ENCODE data around the gene IHH. TPM values are rescaled to one million over a fixed set of nuclear protein-coding genes. Genes with fewer than 3 reads are reported as not detected.

IHH gene
- total RNA-seq, 2 experiments from 2014 or later: not detected

GRCh38 chr2:219082332-219082958 lies 21.7 kb upstream of the IHH start:
- Mint-ChIP-seq H3K9me3 (no peaks in the 10 kb centered on the region), H3K4me3 (no peak overlapping the region), H3K4me1 (peaks cover 7% of the 10 kb centered on the region), H3K27ac (no peak overlapping the region), H3K27me3 (no peaks in the 10 kb centered on the region), H3K36me3 (peaks cover 5% of the 10 kb centered on the region)
- DNase-seq: no peak

GRCh38 chr2:219081701-219082331 lies 21.1 kb upstream of the IHH start:
- Mint-ChIP-seq H3K9me3 (no peaks in the 10 kb centered on the region), H3K4me1 (peaks cover 1% of the 10 kb centered on the region)

GRCh38 chr2:219081096-219081495 lies 20.4 kb upstream of the IHH start:
- Mint-ChIP-seq H3K4me1 (no peaks in the 10 kb centered on the region), H3K4me3 (no peak overlapping the region), H3K9me3 (no peaks in the 10 kb centered on the region), H3K36me3 (peaks cover 1% of the 10 kb centered on the region), H3K27ac (no peak overlapping the region), H3K27me3 (no peaks in the 10 kb centered on the region)
- DNase-seq: no peak

More at GRCh38 chr2:219081701-219082331, 21.1 kb upstream of the IHH start:
- H3K27me3 Mint-ChIP-seq: no peaks in the 10 kb centered on the region
- no peak overlapping the region for H3K27ac Mint-ChIP-seq
- DNase-seq: no peak
- peaks cover 2% of the 10 kb centered on the region for H3K36me3 Mint-ChIP-seq
- H3K4me3 Mint-ChIP-seq: no peak overlapping the region

DNA sequence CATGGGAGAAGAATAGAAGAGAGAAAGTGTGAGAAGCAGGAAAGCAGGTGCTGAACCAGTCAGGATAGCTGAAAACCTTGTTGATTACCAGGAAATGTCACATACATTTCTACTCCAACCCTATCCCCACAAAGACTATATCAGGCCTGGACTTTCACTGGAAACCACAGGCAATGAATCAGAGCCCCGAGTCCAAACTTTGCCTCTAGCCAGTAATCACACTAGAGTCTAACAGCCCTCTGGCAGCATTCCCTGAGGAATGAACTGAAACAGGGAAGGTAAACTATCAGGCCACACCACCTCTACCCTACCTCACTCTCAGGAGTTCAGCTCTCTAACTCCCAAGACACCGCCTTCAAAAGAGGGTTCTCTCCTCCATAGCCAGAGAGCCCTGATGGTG lies 18.7 kb upstream of the IHH start:
- H3K4me1 Mint-ChIP-seq: no peaks in the 10 kb centered on the region
- no peak for DNase-seq
- H3K36me3 Mint-ChIP-seq: peaks cover 6% of the 10 kb centered on the region
- H3K27ac Mint-ChIP-seq: no peak overlapping the region
- no peak overlapping the region for H3K4me3 Mint-ChIP-seq
- H3K9me3 Mint-ChIP-seq: no peaks in the 10 kb centered on the region
- no peaks in the 10 kb centered on the region for H3K27me3 Mint-ChIP-seq

DNA sequence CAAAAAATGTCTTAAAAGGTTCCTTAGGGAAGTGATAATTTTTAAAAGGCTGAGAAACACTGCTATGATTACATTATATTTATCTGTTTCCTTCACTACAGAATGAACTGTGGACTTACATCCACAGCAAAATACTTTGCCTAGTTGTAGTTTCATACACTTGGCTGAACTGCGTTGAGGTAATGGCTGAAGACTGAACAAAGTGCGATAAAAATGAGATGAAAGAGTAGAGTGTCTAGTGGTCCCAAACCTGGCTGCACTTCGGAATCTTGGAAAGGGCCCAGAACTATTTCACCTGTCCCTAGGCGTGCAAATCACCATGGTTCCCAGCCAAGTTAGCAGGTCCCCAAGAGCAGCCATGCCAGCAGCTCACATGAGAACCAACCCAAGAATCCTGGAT lies 18.2 kb upstream of the IHH start:
- Mint-ChIP-seq H3K27ac (no peak overlapping the region), H3K4me3 (no peak overlapping the region), H3K27me3 (no peaks in the 10 kb centered on the region), H3K4me1 (no peaks in the 10 kb centered on the region), H3K36me3 (peaks cover 6% of the 10 kb centered on the region), H3K9me3 (no peaks in the 10 kb centered on the region)
- DNase-seq: no peak

GRCh38 chr2:219078126-219078525 lies 17.4 kb upstream of the IHH start:
- no peaks in the 10 kb centered on the region for H3K9me3 Mint-ChIP-seq
- no peak for DNase-seq
- H3K36me3 Mint-ChIP-seq: peaks cover 6% of the 10 kb centered on the region
- H3K27me3 Mint-ChIP-seq: no peaks in the 10 kb centered on the region
- H3K4me1 Mint-ChIP-seq: no peaks in the 10 kb centered on the region
- no peak overlapping the region for H3K27ac Mint-ChIP-seq
- H3K4me3 Mint-ChIP-seq: no peak overlapping the region

DNA sequence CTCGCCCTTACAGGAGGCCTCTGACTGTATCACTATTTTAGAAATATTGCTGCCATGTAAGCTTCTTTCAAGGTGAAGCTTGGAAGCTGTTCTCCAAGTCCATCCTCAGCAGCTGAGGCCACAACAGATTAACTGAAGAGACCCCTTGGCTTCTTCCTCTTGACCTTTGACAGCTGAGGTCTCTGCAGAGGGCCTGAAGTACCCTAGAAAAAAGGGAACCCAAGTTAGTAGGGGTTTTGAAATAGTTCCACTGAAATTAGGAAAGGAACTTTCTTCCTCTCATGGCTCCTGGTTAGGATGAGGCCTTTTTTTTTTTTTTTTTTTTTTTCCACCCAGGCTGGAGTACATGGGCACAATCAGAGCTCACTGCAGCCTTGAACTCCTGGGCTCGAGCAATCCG lies 15.5 kb upstream of the IHH start:
- Mint-ChIP-seq H3K27ac (no peak overlapping the region), H3K4me1 (no peaks in the 10 kb centered on the region), H3K4me3 (no peak overlapping the region), H3K36me3 (peaks cover 6% of the 10 kb centered on the region), H3K27me3 (no peaks in the 10 kb centered on the region), H3K9me3 (no peaks in the 10 kb centered on the region)
- no peak for DNase-seq

GRCh38 chr2:219073413-219074129 lies 12.8 kb upstream of the IHH start:
- no peak overlapping the region for H3K4me3 Mint-ChIP-seq
- DNase-seq: no peak

DNA sequence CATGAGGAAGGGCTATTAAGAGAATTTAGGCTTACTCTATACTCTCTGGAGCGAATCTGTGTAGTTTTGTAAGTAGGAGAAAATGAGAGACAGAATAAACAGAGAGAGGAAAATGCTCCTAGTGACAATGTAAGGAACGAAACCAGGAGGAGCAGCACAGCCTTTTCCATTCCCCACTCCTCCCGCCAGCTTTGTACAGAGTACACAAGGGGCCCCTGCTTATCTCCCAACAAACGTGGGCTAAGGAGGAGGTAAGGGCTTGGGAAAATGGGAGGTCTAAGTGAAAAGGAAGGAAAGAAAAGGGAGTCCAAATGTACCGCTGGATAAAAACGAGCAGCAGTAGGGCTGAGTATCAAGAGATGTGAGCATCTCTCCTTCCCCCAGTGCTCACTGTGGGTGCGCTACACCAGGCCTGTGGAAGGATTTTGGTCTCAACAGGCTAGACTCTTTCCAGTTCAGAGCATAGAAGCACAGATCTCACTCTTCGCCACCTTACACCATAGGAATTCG lies 12.1 kb upstream of the IHH start:
- H3K9me3 Mint-ChIP-seq: no peaks in the 10 kb centered on the region
- H3K4me1 Mint-ChIP-seq: no peaks in the 10 kb centered on the region
- DNase-seq: no peak
- peaks cover 6% of the 10 kb centered on the region for H3K36me3 Mint-ChIP-seq
- H3K4me3 Mint-ChIP-seq: no peak overlapping the region
- H3K27ac Mint-ChIP-seq: no peak overlapping the region
- H3K27me3 Mint-ChIP-seq: no peaks in the 10 kb centered on the region

More at GRCh38 chr2:219073413-219074129, 12.8 kb upstream of the IHH start:
- Mint-ChIP-seq H3K36me3 (peaks cover 6% of the 10 kb centered on the region), H3K4me1 (no peaks in the 10 kb centered on the region), H3K9me3 (no peaks in the 10 kb centered on the region), H3K27me3 (no peaks in the 10 kb centered on the region), H3K27ac (no peak overlapping the region)

GRCh38 chr2:219071131-219071816 lies 10.6 kb upstream of the IHH start:
- Mint-ChIP-seq H3K4me1 (no peaks in the 10 kb centered on the region), H3K36me3 (peaks cover 6% of the 10 kb centered on the region), H3K9me3 (no peaks in the 10 kb centered on the region), H3K27me3 (no peaks in the 10 kb centered on the region), H3K4me3 (no peak overlapping the region), H3K27ac (no peak overlapping the region)
- no peak for DNase-seq

- Mint-ChIP-seq H3K27ac (no peak overlapping the region), H3K4me3 (no peak overlapping the region), H3K9me3 (no peaks in the 10 kb centered on the region), H3K4me1 (no peaks in the 10 kb centered on the region), H3K36me3 (no peaks in the 10 kb centered on the region), H3K27me3 (peaks cover 26% of the 10 kb centered on the region)
- DNase-seq: no peak
These were observed 4.8 kb upstream of the IHH start for GRCh38 chr2:219065484-219065883.

DNA sequence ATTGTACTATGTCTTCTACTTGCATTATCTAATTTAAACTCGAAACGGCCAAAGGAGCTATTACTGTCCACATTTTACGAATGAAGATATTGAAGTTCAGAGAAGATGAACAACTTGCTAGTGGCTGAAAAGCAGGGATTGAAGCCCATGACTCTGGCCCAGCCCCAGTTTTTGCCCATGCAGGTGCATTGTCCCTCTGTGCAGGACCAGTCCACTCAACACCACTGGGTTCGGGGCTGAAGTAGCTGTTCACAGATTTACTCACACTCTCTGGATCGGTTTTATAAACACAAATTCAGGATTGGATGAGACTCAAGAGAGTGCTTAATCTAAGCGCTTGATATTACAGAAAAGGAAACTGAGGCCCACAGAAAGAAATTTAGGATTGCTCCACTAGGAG lies 1.4 kb upstream of the IHH start:
- Mint-ChIP-seq H3K27ac (no peak overlapping the region), H3K4me1 (peaks cover 14% of the 10 kb centered on the region), H3K4me3 (no peak overlapping the region), H3K27me3 (peaks cover 59% of the 10 kb centered on the region), H3K9me3 (no peaks in the 10 kb centered on the region), H3K36me3 (no peaks in the 10 kb centered on the region)
- no peak for DNase-seq

DNA sequence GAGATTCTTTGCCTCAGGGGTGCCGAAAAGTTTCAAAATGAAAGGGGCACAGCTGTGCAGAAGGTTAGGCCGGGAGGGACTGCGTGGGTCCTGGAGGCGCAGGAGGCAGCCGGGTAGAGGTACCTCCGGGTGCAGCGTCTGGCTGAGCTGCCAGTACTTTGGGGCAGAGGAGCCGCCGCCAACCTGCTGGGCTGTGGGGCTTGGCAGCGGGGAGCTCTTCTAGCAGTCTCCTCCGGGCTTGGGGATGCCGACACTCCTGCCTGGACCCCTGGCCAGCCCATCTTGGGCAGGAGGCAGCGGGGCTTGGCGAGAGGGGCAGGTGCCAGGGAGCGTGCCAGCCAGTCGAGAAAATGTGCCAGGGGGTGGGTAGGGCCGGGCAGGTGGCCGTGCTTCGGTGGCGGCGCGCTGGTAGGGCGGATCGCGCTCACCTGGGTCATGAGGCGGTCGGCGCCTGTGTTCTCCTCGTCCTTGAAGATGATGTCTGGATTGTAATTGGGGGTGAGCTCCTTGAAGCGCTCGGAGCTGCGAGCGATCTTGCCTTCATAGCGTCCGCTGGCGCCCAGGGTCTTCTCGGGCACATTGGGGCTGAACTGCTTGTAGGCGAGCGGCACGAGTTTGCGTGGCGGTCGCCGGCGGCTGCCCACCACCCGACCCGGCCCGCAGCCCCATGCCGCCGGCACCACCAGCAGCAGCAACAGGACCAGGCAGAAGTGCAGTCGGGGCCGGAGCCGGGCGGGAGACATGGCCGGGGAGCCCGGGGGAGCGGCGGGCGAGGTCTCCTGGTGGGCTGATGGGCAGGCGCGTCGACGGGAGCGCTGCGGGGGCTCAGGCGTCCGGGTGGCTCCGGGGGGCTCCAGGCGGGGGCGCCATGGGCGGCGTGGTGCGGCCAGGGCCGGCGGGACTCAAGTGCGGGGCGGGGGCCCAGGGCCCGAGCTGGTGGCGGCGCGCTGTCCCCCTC lies 717 bp downstream of the IHH start:
- H3K4me3 Mint-ChIP-seq: peak overlapping the region; percentile 42
- peak; percentile 22 for DNase-seq
- no peaks in the 10 kb centered on the region for H3K36me3 Mint-ChIP-seq
- H3K27ac Mint-ChIP-seq: no peak overlapping the region
- peaks cover 74% of the 10 kb centered on the region for H3K27me3 Mint-ChIP-seq
- peaks cover 14% of the 10 kb centered on the region for H3K4me1 Mint-ChIP-seq
- H3K9me3 Mint-ChIP-seq: no peaks in the 10 kb centered on the region

DNA sequence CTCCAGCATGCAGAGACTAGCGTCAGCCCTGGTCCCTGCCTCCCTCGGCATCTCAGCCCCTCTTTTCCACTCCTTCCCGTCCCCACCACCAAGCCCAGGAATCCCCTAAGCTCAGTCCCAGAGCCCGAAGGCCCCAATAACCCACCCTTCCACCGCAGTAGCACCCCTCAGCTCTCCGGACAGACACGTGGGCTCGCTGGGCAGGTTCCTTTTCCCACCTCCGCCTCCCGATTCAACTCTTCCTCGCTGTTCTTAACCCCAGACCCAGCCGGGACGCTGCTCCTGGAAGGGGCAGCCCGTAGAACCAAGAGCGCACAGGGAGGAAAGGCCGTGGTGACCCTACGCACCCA lies 1.4 kb downstream of the IHH start:
- H3K27ac Mint-ChIP-seq: no peak overlapping the region
- H3K36me3 Mint-ChIP-seq: no peaks in the 10 kb centered on the region
- H3K4me1 Mint-ChIP-seq: peaks cover 14% of the 10 kb centered on the region
- no peak for DNase-seq
- peak overlapping the region; percentile 42 for H3K4me3 Mint-ChIP-seq
- peaks cover 80% of the 10 kb centered on the region for H3K27me3 Mint-ChIP-seq
- no peaks in the 10 kb centered on the region for H3K9me3 Mint-ChIP-seq
